Fibroblast of lung (primary cell): Measurements from ENCODE around the gene TPO. TPM values are rescaled to one million over a fixed set of nuclear protein-coding genes. Genes with fewer than 3 reads are reported as not detected.

ENCODE experiments used
- DNase-seq, 2 donors: peaks; one replicate each; pipeline versions ENCODE4 v3.0.0 to v3.0.0-alpha.2; 2010; ENCODE audit warnings: low read depth in 2 of 2
- H2AFZ ChIP-seq: 2 replicates; pipeline ENCODE4 v1.5.1; 2012; ENCODE audit warnings: low read length, control low read depth, inconsistent platforms
- H3K27ac ChIP-seq: 2 replicates; pipeline ENCODE4 v1.5.1; 2011; ENCODE audit warnings: low read length, control low read depth; ENCODE audit not compliant: insufficient read depth
- H3K27me3 ChIP-seq: 2 replicates; pipeline ENCODE4 v1.5.1; 2011; ENCODE audit warnings: mild to moderate bottlenecking, low read length; ENCODE audit not compliant: control insufficient read depth, insufficient read depth
- H3K36me3 ChIP-seq: 2 replicates; pipeline ENCODE4 v1.5.1; 2011; ENCODE audit warnings: low read length; ENCODE audit not compliant: control insufficient read depth, insufficient read depth
- H3K4me1 ChIP-seq: 2 replicates; pipeline ENCODE4 v1.5.1; 2011; ENCODE audit warnings: low read length; ENCODE audit not compliant: control insufficient read depth, insufficient read depth; ENCODE audit errors: extremely low read depth
- H3K4me2 ChIP-seq: 2 replicates; pipeline ENCODE4 v1.5.1; 2011; ENCODE audit warnings: low read length, control low read depth; ENCODE audit not compliant: insufficient read depth; ENCODE audit errors: extremely low read depth
- H3K4me3 ChIP-seq, 4 experiments: fragments of 200-600 bp in 1 of 4; sonication (generic) in 1 of 4; replicated peaks in 1 of 4; 2 replicates each; pipeline ENCODE4 v1.5.1; 2011 to 2016; ENCODE audit warnings: low read length in 4 of 4, low read depth in 3 of 4, mild to moderate bottlenecking in 3 of 4, control low read depth in 2 of 4, inconsistent platforms in 1 of 4, mixed read lengths in 1 of 4; ENCODE audit not compliant: insufficient read depth in 1 of 4; ENCODE audit errors: control extremely low read depth in 1 of 4
- H3K79me2 ChIP-seq: 2 replicates; pipeline ENCODE4 v1.5.1; 2012; ENCODE audit warnings: mild to moderate bottlenecking, low read length, inconsistent platforms; ENCODE audit not compliant: control insufficient read depth, insufficient read depth
- H3K9ac ChIP-seq: 2 replicates; pipeline ENCODE4 v1.5.1; 2011; ENCODE audit warnings: mild to moderate bottlenecking, low read length, control low read depth; ENCODE audit not compliant: insufficient read depth
- H3K9me3 ChIP-seq: 2 replicates; pipeline ENCODE4 v1.5.1; 2012; ENCODE audit warnings: low read depth, low read length; ENCODE audit not compliant: control insufficient read depth, insufficient read depth
- H4K20me1 ChIP-seq: 2 replicates; pipeline ENCODE4 v1.5.1; 2011; ENCODE audit warnings: low read length; ENCODE audit not compliant: control insufficient read depth, insufficient read depth; ENCODE audit errors: extremely low read depth
- CTCF ChIP-seq, 2 donors: IDR thresholded peaks in 1 of 2; conservative IDR thresholded peaks in 1 of 2; 1 replicate in 1 of 2; 2 replicates in 1 of 2; pipeline ENCODE4 v1.5.1; 2011 to 2012; ENCODE audit warnings: low read length in 2 of 2, control low read depth in 1 of 2, inconsistent platforms in 1 of 2, low read depth in 1 of 2, mild to moderate bottlenecking in 1 of 2
- EZH2 ChIP-seq: IDR thresholded peaks from 2 replicates; pipeline ENCODE4 v1.5.1; 2012; ENCODE audit warnings: low read length, control low read depth, mild to moderate bottlenecking; ENCODE audit errors: missing control alignments
- polyA plus RNA-seq, 2 donors: library from polyadenylated mRNA; depleted of rRNA in 1 of 2; stranded (reverse) in 1 of 2; unstranded in 1 of 2; fragments of >200 nt; gene quantifications; 2 replicates each; pipeline ENCODE4 v1.2.1, GENCODE V29; 2011 to 2012; ENCODE audit warnings: missing spikeins in 1 of 2
- total RNA-seq: library from RNA; depleted of rRNA; stranded (reverse); fragments of >200 nt; gene quantifications from 2 replicates; pipeline ENCODE4 v1.2.1, GENCODE V29; 2014

TPO gene
- total and polyA plus RNA-seq, 2 donors (not counting 1 experiment from before 2014, with no cell fraction given): not detected

GRCh38 chr2:1514391-1515072 is 101.3 kb downstream of the TPO start:
- Histone ChIP-seq H3K36me3 (no peaks in the 10 kb centered on the region), H3K27ac (no peak overlapping the region), H3K9me3 (no peaks in the 10 kb centered on the region), H2AFZ (no peak overlapping the region), H3K79me2 (no peaks in the 10 kb centered on the region), H3K4me1 (no peaks in the 10 kb centered on the region), H3K4me3 (no peak overlapping the region), H3K4me2 (no peak overlapping the region), H4K20me1 (no peaks in the 10 kb centered on the region), H3K27me3 (no peaks in the 10 kb centered on the region), H3K9ac (no peak overlapping the region)
- TF ChIP-seq EZH2 (no peak), CTCF (conservative IDR thresholded peaks at IDR 0.05 in 1 of 2, IDR thresholded peaks at IDR 0.05 in 1 of 2; ENCODE audit: low read depth in 1 of 2, low read length in 2 of 2) (no peak)
- DNase-seq: no peak

GRCh38 chr2:1515073-1515430 is 101.8 kb downstream of the TPO start:
- no peak overlapping the region for H3K9ac ChIP-seq
- no peaks in the 10 kb centered on the region for H3K9me3 ChIP-seq
- no peak overlapping the region for H3K4me3 ChIP-seq
- H4K20me1 ChIP-seq: no peaks in the 10 kb centered on the region
- no peak overlapping the region for H3K4me2 ChIP-seq
- no peak overlapping the region for H3K27ac ChIP-seq
- no peaks in the 10 kb centered on the region for H3K4me1 ChIP-seq
- no peak overlapping the region for H2AFZ ChIP-seq
- DNase-seq: no peak
- H3K27me3 ChIP-seq: no peaks in the 10 kb centered on the region
- no peaks in the 10 kb centered on the region for H3K79me2 ChIP-seq
- H3K36me3 ChIP-seq: no peaks in the 10 kb centered on the region
- no peak for TF ChIP-seq CTCF (conservative IDR thresholded peaks at IDR 0.05 in 1 of 2, IDR thresholded peaks at IDR 0.05 in 1 of 2; ENCODE audit: low read depth in 1 of 2, low read length in 2 of 2)
- no peak for TF ChIP-seq EZH2

- no peak overlapping the region for H3K4me2 ChIP-seq
- TF ChIP-seq EZH2 (no peak), CTCF (conservative IDR thresholded peaks at IDR 0.05 in 1 of 2, IDR thresholded peaks at IDR 0.05 in 1 of 2; ENCODE audit: low read depth in 1 of 2, low read length in 2 of 2) (no peak)
- no peaks in the 10 kb centered on the region for H3K36me3 ChIP-seq
- H3K4me3 ChIP-seq: no peak overlapping the region
- no peak overlapping the region for H3K27ac ChIP-seq
- DNase-seq: no peak
- no peaks in the 10 kb centered on the region for H4K20me1 ChIP-seq
- H3K9me3 ChIP-seq: no peaks in the 10 kb centered on the region
- no peaks in the 10 kb centered on the region for H3K4me1 ChIP-seq
- no peaks in the 10 kb centered on the region for H3K27me3 ChIP-seq
- H3K9ac ChIP-seq: no peak overlapping the region
- H3K79me2 ChIP-seq: no peaks in the 10 kb centered on the region
- no peak overlapping the region for H2AFZ ChIP-seq
Observed at GRCh38 chr2:1515986-1516797, 102.9 kb downstream of the TPO start.
